OCI-LY3 (cell line): Measurements from ENCODE around the gene DEPDC5.

Experiments used
- H2AFZ ChIP-seq: fragments of 200-600, 300-600 bp; shearing (Covaris generic); 2 replicates; pipeline ENCODE4 v1.6.0; 2014; ENCODE audit warnings: antibody characterized with exemption, low read depth, low read length
- H3K27ac ChIP-seq: fragments of 200-600, 300-600 bp; sonication (generic); 2 replicates; pipeline ENCODE4 v1.5.1; 2014; ENCODE audit warnings: mild to moderate bottlenecking, low read length, moderate library complexity, mixed read lengths
- H3K27me3 ChIP-seq: fragments of 200-600, 300-600 bp; sonication (generic); 2 replicates; pipeline ENCODE4 v1.6.1; 2014; ENCODE audit warnings: low read depth, low read length, mixed read lengths
- H3K36me3 ChIP-seq: fragments of 200-600, 300-600 bp; sonication (generic); replicated peaks from 2 replicates; pipeline ENCODE3; 2014; ENCODE audit warnings: low read depth, low read length, mixed read lengths
- H3K4me1 ChIP-seq: fragments of 300-600, 200-600 bp; sonication (generic); 2 replicates; pipeline ENCODE4 v1.6.1; 2014; ENCODE audit warnings: low read length, mixed read lengths
- H3K4me2 ChIP-seq: fragments of 200-600, 300-600 bp; sonication (generic); 2 replicates; pipeline ENCODE4 v1.6.1; 2014; ENCODE audit warnings: low read length, mixed read lengths
- H3K4me3 ChIP-seq: fragments of 300-600, 200-600 bp; sonication (generic); 2 replicates; pipeline ENCODE4 v1.5.1; 2014; ENCODE audit warnings: antibody characterized with exemption, mild to moderate bottlenecking, low read length, moderate library complexity
- H3K79me2 ChIP-seq: fragments of 300-600, 200-600 bp; shearing (Covaris generic); 2 replicates; pipeline ENCODE4 v1.6.1; 2014; ENCODE audit warnings: mild to moderate bottlenecking, low read length, mixed read lengths
- H3K9ac ChIP-seq: fragments of 300-600, 200-600 bp; shearing (Covaris generic); 2 replicates; pipeline ENCODE4 v1.6.0; 2014; ENCODE audit warnings: mild to moderate bottlenecking, low read length, moderate library complexity
- H3K9me3 ChIP-seq: fragments of 200-600, 300-600 bp; shearing (Covaris generic); 2 replicates; pipeline ENCODE4 v1.6.1; 2014; ENCODE audit warnings: low read length, mixed read lengths; ENCODE audit not compliant: insufficient read depth
- H4K20me1 ChIP-seq: fragments of 200-600, 300-600 bp; sonication (generic); 2 replicates; pipeline ENCODE4 v1.6.1; 2016; ENCODE audit warnings: low read length, mixed read lengths; ENCODE audit not compliant: insufficient read depth
- EZH2phosphoT487 ChIP-seq: fragments of 200-600 bp; shearing (Covaris generic); IDR thresholded peaks from 2 replicates; pipeline ENCODE4 v1.6.1; 2018; ENCODE audit warnings: antibody characterized with exemption, mixed run types, low read depth
- TF ChIP-seq, protein P1 (sequence below): fragments of 200-600, 300-600 bp; sonication (generic); IDR thresholded peaks from 2 replicates; pipeline ENCODE4 v1.5.1; 2014; ENCODE audit warnings: antibody characterized with exemption, low read length, low read depth

DEPDC5 gene

DNA sequence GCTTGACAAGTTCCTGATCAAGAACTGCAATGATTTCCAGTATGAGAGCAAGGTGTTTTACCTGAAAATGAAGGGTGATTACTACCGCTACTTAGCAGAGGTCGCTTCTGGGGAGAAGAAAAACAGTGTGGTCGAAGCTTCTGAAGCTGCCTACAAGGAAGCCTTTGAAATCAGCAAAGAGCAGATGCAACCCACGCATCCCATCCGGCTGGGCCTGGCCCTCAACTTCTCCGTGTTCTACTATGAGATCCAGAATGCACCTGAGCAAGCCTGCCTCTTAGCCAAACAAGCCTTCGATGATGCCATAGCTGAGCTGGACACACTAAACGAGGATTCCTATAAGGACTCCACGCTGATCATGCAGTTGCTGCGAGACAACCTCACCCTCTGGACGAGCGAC lies 202.5 kb downstream of the DEPDC5 start:
- Histone ChIP-seq H3K4me2 (no peak overlapping the region), H3K27me3 (no peaks in the 10 kb centered on the region), H3K9me3 (no peaks in the 10 kb centered on the region), H3K4me1 (no peaks in the 10 kb centered on the region), H3K79me2 (peaks cover 55% of the 10 kb centered on the region), H3K9ac (no peak overlapping the region), H4K20me1 (peaks cover 73% of the 10 kb centered on the region), H3K36me3 (peaks cover 61% of the 10 kb centered on the region), H2AFZ (no peak overlapping the region), H3K4me3 (no peak overlapping the region), H3K27ac (no peak overlapping the region)
- TF ChIP-seq, protein P1, sequence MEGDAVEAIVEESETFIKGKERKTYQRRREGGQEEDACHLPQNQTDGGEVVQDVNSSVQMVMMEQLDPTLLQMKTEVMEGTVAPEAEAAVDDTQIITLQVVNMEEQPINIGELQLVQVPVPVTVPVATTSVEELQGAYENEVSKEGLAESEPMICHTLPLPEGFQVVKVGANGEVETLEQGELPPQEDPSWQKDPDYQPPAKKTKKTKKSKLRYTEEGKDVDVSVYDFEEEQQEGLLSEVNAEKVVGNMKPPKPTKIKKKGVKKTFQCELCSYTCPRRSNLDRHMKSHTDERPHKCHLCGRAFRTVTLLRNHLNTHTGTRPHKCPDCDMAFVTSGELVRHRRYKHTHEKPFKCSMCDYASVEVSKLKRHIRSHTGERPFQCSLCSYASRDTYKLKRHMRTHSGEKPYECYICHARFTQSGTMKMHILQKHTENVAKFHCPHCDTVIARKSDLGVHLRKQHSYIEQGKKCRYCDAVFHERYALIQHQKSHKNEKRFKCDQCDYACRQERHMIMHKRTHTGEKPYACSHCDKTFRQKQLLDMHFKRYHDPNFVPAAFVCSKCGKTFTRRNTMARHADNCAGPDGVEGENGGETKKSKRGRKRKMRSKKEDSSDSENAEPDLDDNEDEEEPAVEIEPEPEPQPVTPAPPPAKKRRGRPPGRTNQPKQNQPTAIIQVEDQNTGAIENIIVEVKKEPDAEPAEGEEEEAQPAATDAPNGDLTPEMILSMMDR: no peak
- TF ChIP-seq EZH2phosphoT487: no peak
